WTC11 (cell line): ENCODE results near the gene FAM217B. TPM values are rescaled to one million over a fixed set of nuclear protein-coding genes. Genes with fewer than 3 reads are reported as not detected.

ENCODE experiments used
- ATAC-seq: fragments of 200-7000 bp; cut with Tn5 transposase; 2 replicates; pipeline ENCODE4 v1.10.0; 2021; ENCODE audit warnings: mild to moderate bottlenecking, moderate library complexity
- CTCF ChIA-PET: fragments of 300-600 bp; sonication (Branson Sonifier 250); formaldehyde crosslinking; loops from one replicate; lab custom pipeline; 2021; ENCODE audit warnings: antibody characterized with exemption; lab: Charles Lee
- POLR2A ChIA-PET: fragments of 350-600 bp; sonication (Branson Sonifier 250); formaldehyde crosslinking; loops from one replicate; lab custom pipeline; 2021; ENCODE audit warnings: antibody characterized with exemption; lab: Charles Lee
- DNase-seq: peaks from one replicate; pipeline ENCODE4 v3.0.0; 2021; ENCODE audit warnings: low spot score
- H3K27ac Mint-ChIP-seq: 2 replicates; pipeline ENCODE4 v1.8.0; 2021; ENCODE audit warnings: mixed read lengths
- H3K27me3 Mint-ChIP-seq: 2 replicates; pipeline ENCODE4 v1.8.0; 2021; ENCODE audit warnings: low read depth, mild to moderate bottlenecking, moderate library complexity, mixed read lengths
- H3K36me3 Mint-ChIP-seq: 2 replicates; pipeline ENCODE4 v1.8.0; 2021; ENCODE audit warnings: mixed read lengths
- H3K4me1 Mint-ChIP-seq: 2 replicates; pipeline ENCODE4 v1.8.0; 2022; ENCODE audit warnings: mixed read lengths
- H3K4me3 Mint-ChIP-seq: 2 replicates; pipeline ENCODE4 v1.8.0; 2021; ENCODE audit warnings: mild to moderate bottlenecking, moderate library complexity, mixed read lengths
- H3K9me3 Mint-ChIP-seq: 2 replicates; pipeline ENCODE4 v1.8.0; 2021; ENCODE audit warnings: mixed read lengths
- CREM ChIP-seq: sonication (generic); formaldehyde crosslinking; IDR thresholded peaks from 2 replicates; pipeline ENCODE4 v1.8.1; 2022; ENCODE audit warnings: mild to moderate bottlenecking, missing genetic modification reagents, moderate library complexity
- ESRRA ChIP-seq: sonication (generic); formaldehyde crosslinking; IDR thresholded peaks from 2 replicates; pipeline ENCODE4 v1.8.1; 2022; ENCODE audit warnings: mild to moderate bottlenecking, missing genetic modification reagents, borderline replicate concordance
- HMGA2 ChIP-seq: fragments of 250-450 bp; sonication (Bioruptor Pico); IDR thresholded peaks from 2 replicates; pipeline ENCODE4 v1.4.0; 2021; ENCODE audit warnings: mild to moderate bottlenecking, moderate library complexity
- IRF2 ChIP-seq: sonication (generic); formaldehyde crosslinking; IDR thresholded peaks from 2 replicates; pipeline ENCODE4 v1.8.0; 2022; ENCODE audit warnings: low read depth, missing genetic modification reagents, borderline replicate concordance
- TEAD1 ChIP-seq: sonication (generic); formaldehyde crosslinking; IDR thresholded peaks from 2 replicates; pipeline ENCODE4 v1.8.0; 2022; ENCODE audit warnings: mild to moderate bottlenecking, missing genetic modification reagents
- TEAD4 ChIP-seq: sonication (generic); formaldehyde crosslinking; IDR thresholded peaks from 2 replicates; pipeline ENCODE4 v1.8.0; 2022; ENCODE audit warnings: mild to moderate bottlenecking, missing genetic modification reagents
- TP53 ChIP-seq: sonication (generic); formaldehyde crosslinking; IDR thresholded peaks from 2 replicates; pipeline ENCODE4 v1.8.1; 2023; ENCODE audit warnings: mild to moderate bottlenecking, missing genetic modification reagents
- ZBTB21 ChIP-seq: sonication (generic); formaldehyde crosslinking; IDR thresholded peaks from 2 replicates; pipeline ENCODE4 v1.8.1; 2023; ENCODE audit warnings: mild to moderate bottlenecking, missing genetic modification reagents, borderline replicate concordance
- ZNF121 ChIP-seq: sonication (generic); formaldehyde crosslinking; IDR thresholded peaks from 2 replicates; pipeline ENCODE4 v1.8.0; 2023; ENCODE audit warnings: missing genetic modification reagents
- ZNF138 ChIP-seq: sonication (generic); formaldehyde crosslinking; conservative IDR thresholded peaks from 2 replicates; pipeline ENCODE4 v1.8.1; 2022; ENCODE audit warnings: mild to moderate bottlenecking, moderate library complexity, missing genetic modification reagents
- ZNF219 ChIP-seq: sonication (generic); formaldehyde crosslinking; IDR thresholded peaks from 2 replicates; pipeline ENCODE4 v1.8.0; 2023; ENCODE audit warnings: missing genetic modification reagents, mild to moderate bottlenecking, borderline replicate concordance
- ZNF317 ChIP-seq: sonication (generic); formaldehyde crosslinking; IDR thresholded peaks from 2 replicates; pipeline ENCODE4 v1.8.1; 2023; ENCODE audit warnings: low read depth, mild to moderate bottlenecking, moderate library complexity, missing genetic modification reagents, borderline replicate concordance
- ZNF416 ChIP-seq: fragments of 250-450 bp; sonication (Bioruptor Pico); IDR thresholded peaks from 2 replicates; pipeline ENCODE4 v1.9.0; 2021; ENCODE audit warnings: mild to moderate bottlenecking, inconsistent platforms
- ZNF423 ChIP-seq: fragments of 250-450 bp; sonication (Bioruptor Pico); IDR thresholded peaks from 2 replicates; pipeline ENCODE4 v2.1.2; 2022; ENCODE audit warnings: mild to moderate bottlenecking, moderate library complexity
- ZNF671 ChIP-seq: fragments of 250-450 bp; sonication (Bioruptor Pico); IDR thresholded peaks from 2 replicates; pipeline ENCODE4 v1.8.0; 2021; ENCODE audit warnings: mild to moderate bottlenecking
- total RNA-seq: library from RNA; stranded (reverse); gene quantifications from 3 replicates; pipeline ENCODE4 v1.2.3, GENCODE V29; 2021
- TF ChIP-seq, protein P1 (sequence below): sonication (generic); formaldehyde crosslinking; IDR thresholded peaks from 2 replicates; pipeline ENCODE4 v1.8.1; 2023; ENCODE audit warnings: mild to moderate bottlenecking, missing genetic modification reagents, moderate library complexity
- TF ChIP-seq, protein P2 (sequence below): sonication (generic); formaldehyde crosslinking; IDR thresholded peaks from 2 replicates; pipeline ENCODE4 v1.8.0; 2023; ENCODE audit warnings: missing genetic modification reagents
- TF ChIP-seq, protein P3 (sequence below): fragments of 200-600 bp; IDR thresholded peaks from 2 replicates; pipeline ENCODE4 v1.8.0; 2022; ENCODE audit warnings: antibody characterized with exemption
- TF ChIP-seq, protein P4 (sequence below): sonication (generic); formaldehyde crosslinking; IDR thresholded peaks from 2 replicates; pipeline ENCODE4 v1.8.1; 2023; ENCODE audit warnings: mild to moderate bottlenecking, missing genetic modification reagents
- TF ChIP-seq, protein P5 (sequence below): sonication (generic); formaldehyde crosslinking; IDR thresholded peaks from 2 replicates; pipeline ENCODE4 v1.8.1; 2023; ENCODE audit warnings: mild to moderate bottlenecking, missing genetic modification reagents, borderline replicate concordance
- TF ChIP-seq, protein P6 (sequence below): fragments of 250-450 bp; sonication (Bioruptor Pico); IDR thresholded peaks from 2 replicates; pipeline ENCODE4 v1.8.0; 2021; ENCODE audit warnings: mild to moderate bottlenecking
- TF ChIP-seq, protein P7 (sequence below): sonication (generic); formaldehyde crosslinking; IDR thresholded peaks from 2 replicates; pipeline ENCODE4 v1.8.0; 2022; ENCODE audit warnings: mild to moderate bottlenecking, missing genetic modification reagents

Gene FAM217B
- total RNA-seq, 1 experiment from 2014 or later, result 14.8 TPM

DNA sequence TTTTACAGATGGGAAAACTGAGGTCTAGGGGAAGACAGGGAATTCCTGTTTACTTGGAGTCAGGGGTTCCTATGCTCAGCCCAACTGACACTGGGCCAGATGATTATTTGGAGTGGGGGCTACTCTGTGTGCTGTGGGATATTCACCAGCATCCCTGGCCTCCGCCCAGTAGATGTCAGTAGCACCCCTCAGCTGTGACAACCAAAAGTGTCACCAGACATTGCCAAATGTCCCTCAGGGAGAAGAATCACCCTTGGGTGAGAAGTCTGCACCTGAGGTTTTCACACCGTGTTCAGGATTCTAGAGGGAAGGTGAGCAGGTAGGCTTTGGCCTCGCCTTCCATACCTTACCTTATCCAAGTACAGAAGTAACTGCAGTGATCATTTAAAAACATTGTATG, 45.7 kb downstream of the FAM217B start:
- Mint-ChIP-seq H3K36me3 (no peaks in the 10 kb centered on the region), H3K27ac (no peak overlapping the region), H3K4me3 (no peak overlapping the region), H3K9me3 (peaks cover 5% of the 10 kb centered on the region; the same call in 1 of the 2 replicates), H3K27me3 (peaks cover 8% of the 10 kb centered on the region), H3K4me1 (peaks cover 9% of the 10 kb centered on the region)
- DNase-seq, result no peak
- TF ChIP-seq ZNF423 (CRISPR knock-in tag), result peak; percentile 57
- TF ChIP-seq, protein P1, sequence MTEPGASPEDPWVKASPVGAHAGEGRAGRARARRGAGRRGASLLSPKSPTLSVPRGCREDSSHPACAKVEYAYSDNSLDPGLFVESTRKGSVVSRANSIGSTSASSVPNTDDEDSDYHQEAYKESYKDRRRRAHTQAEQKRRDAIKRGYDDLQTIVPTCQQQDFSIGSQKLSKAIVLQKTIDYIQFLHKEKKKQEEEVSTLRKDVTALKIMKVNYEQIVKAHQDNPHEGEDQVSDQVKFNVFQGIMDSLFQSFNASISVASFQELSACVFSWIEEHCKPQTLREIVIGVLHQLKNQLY (CRISPR knock-in tag), result no peak
- ATAC-seq, result peak; percentile 68; the same call in 1 of the 2 replicates
- ChIA-PET POLR2A (no interaction called here), CTCF (interaction anchor here (0.8 to 1.3 kb wide), 4 partner anchors 24 to 64 kb away, joined by 3 to 5 read pairs (median 4); partner anchors contain the start of gene SYCP2)

DNA sequence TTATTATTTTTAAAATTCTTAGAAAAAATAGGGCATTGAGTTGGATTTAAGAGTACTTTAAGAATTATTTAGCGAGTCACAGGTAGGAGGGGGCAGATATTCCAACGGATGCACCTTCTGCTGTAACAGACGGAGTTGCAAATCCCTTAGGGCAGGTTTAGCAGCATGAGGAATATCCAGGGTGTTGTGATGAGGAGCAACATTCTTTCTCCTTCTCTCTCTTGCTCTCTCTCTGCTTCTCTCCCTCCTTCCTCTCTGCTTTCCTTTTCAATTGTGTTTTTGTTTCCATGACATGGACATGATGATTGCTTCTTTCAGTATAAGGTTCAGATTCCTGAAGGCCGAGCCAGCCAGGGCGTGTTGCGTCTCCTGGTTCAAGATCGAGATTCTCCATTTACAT, 46.9 kb downstream of the FAM217B start:
- peaks cover 20% of the 10 kb centered on the region for H3K4me1 Mint-ChIP-seq
- H3K36me3 Mint-ChIP-seq, result no peaks in the 10 kb centered on the region
- peaks cover 5% of the 10 kb centered on the region; the same call in 1 of the 2 replicates for H3K9me3 Mint-ChIP-seq
- no peak for ATAC-seq
- peaks cover 8% of the 10 kb centered on the region for H3K27me3 Mint-ChIP-seq
- H3K27ac Mint-ChIP-seq, result peak overlapping the region; percentile 68; the same call in 1 of the 2 replicates
- no peak for DNase-seq
- no peak for TF ChIP-seq HMGA2 (CRISPR knock-in tag)
- TF ChIP-seq ZNF219 (CRISPR knock-in tag), result no peak
- TF ChIP-seq IRF2 (CRISPR knock-in tag), result no peak
- no peak for TF ChIP-seq ZNF671
- no peak for TF ChIP-seq TEAD1
- no peak for TF ChIP-seq ZNF317 (CRISPR knock-in tag)
- TF ChIP-seq CREM, result no peak
- TF ChIP-seq, protein P2, sequence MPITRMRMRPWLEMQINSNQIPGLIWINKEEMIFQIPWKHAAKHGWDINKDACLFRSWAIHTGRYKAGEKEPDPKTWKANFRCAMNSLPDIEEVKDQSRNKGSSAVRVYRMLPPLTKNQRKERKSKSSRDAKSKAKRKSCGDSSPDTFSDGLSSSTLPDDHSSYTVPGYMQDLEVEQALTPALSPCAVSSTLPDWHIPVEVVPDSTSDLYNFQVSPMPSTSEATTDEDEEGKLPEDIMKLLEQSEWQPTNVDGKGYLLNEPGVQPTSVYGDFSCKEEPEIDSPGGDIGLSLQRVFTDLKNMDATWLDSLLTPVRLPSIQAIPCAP (CRISPR knock-in tag), result no peak
- no peak for TF ChIP-seq ZNF416 (CRISPR knock-in tag)
- TF ChIP-seq, protein P3, sequence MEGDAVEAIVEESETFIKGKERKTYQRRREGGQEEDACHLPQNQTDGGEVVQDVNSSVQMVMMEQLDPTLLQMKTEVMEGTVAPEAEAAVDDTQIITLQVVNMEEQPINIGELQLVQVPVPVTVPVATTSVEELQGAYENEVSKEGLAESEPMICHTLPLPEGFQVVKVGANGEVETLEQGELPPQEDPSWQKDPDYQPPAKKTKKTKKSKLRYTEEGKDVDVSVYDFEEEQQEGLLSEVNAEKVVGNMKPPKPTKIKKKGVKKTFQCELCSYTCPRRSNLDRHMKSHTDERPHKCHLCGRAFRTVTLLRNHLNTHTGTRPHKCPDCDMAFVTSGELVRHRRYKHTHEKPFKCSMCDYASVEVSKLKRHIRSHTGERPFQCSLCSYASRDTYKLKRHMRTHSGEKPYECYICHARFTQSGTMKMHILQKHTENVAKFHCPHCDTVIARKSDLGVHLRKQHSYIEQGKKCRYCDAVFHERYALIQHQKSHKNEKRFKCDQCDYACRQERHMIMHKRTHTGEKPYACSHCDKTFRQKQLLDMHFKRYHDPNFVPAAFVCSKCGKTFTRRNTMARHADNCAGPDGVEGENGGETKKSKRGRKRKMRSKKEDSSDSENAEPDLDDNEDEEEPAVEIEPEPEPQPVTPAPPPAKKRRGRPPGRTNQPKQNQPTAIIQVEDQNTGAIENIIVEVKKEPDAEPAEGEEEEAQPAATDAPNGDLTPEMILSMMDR, result no peak
- TF ChIP-seq TEAD4 (CRISPR knock-in tag), result no peak
- TF ChIP-seq, protein P4, sequence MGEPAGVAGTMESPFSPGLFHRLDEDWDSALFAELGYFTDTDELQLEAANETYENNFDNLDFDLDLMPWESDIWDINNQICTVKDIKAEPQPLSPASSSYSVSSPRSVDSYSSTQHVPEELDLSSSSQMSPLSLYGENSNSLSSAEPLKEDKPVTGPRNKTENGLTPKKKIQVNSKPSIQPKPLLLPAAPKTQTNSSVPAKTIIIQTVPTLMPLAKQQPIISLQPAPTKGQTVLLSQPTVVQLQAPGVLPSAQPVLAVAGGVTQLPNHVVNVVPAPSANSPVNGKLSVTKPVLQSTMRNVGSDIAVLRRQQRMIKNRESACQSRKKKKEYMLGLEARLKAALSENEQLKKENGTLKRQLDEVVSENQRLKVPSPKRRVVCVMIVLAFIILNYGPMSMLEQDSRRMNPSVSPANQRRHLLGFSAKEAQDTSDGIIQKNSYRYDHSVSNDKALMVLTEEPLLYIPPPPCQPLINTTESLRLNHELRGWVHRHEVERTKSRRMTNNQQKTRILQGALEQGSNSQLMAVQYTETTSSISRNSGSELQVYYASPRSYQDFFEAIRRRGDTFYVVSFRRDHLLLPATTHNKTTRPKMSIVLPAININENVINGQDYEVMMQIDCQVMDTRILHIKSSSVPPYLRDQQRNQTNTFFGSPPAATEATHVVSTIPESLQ, result no peak
- TF ChIP-seq, all 79 proteins: peak for 0
- H3K4me3 Mint-ChIP-seq, result no peak overlapping the region
- CTCF ChIA-PET, result no interaction called here
- POLR2A ChIA-PET, result no interaction called here

DNA sequence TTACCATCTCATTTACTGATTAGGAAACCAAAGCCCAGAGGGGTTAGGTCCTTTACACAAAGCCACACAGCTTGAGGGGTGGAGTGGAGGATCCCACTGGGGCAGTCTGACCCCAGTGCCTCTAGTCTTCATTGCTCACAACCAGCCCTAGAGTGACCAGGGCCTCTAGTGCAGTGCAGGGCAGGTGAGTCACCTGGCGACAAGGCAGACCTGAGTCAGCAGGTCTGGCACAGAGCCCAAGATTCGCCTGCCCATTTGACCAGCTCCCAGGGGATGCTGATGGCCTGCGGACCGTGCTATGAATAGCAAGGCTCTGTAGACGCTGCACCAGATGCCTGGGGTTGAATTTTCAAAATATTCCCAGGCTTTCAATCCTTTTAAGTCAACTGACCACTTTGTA, 48.0 kb downstream of the FAM217B start:
- 0 out of 2 replicates have a peak, but pooled peaks cover 3% of the 10 kb centered on the region for H3K36me3 Mint-ChIP-seq
- H3K27me3 Mint-ChIP-seq, result peaks cover 8% of the 10 kb centered on the region
- DNase-seq (no peak), ATAC-seq (no peak)
- ChIA-PET POLR2A (no interaction called here), CTCF (interaction anchor here (1.2 to 1.7 kb wide), 3 partner anchors 22 to 70 kb away, joined by 5 to 7 read pairs (median 7); no protein-coding TSS in a partner anchor)
- TF ChIP-seq ZNF219 (CRISPR knock-in tag), result no peak
- TF ChIP-seq, protein P5, sequence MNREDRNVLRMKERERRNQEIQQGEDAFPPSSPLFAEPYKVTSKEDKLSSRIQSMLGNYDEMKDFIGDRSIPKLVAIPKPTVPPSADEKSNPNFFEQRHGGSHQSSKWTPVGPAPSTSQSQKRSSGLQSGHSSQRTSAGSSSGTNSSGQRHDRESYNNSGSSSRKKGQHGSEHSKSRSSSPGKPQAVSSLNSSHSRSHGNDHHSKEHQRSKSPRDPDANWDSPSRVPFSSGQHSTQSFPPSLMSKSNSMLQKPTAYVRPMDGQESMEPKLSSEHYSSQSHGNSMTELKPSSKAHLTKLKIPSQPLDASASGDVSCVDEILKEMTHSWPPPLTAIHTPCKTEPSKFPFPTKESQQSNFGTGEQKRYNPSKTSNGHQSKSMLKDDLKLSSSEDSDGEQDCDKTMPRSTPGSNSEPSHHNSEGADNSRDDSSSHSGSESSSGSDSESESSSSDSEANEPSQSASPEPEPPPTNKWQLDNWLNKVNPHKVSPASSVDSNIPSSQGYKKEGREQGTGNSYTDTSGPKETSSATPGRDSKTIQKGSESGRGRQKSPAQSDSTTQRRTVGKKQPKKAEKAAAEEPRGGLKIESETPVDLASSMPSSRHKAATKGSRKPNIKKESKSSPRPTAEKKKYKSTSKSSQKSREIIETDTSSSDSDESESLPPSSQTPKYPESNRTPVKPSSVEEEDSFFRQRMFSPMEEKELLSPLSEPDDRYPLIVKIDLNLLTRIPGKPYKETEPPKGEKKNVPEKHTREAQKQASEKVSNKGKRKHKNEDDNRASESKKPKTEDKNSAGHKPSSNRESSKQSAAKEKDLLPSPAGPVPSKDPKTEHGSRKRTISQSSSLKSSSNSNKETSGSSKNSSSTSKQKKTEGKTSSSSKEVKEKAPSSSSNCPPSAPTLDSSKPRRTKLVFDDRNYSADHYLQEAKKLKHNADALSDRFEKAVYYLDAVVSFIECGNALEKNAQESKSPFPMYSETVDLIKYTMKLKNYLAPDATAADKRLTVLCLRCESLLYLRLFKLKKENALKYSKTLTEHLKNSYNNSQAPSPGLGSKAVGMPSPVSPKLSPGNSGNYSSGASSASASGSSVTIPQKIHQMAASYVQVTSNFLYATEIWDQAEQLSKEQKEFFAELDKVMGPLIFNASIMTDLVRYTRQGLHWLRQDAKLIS, result no peak
- TF ChIP-seq TP53 (CRISPR knock-in tag), result no peak
- TF ChIP-seq, protein P6, sequence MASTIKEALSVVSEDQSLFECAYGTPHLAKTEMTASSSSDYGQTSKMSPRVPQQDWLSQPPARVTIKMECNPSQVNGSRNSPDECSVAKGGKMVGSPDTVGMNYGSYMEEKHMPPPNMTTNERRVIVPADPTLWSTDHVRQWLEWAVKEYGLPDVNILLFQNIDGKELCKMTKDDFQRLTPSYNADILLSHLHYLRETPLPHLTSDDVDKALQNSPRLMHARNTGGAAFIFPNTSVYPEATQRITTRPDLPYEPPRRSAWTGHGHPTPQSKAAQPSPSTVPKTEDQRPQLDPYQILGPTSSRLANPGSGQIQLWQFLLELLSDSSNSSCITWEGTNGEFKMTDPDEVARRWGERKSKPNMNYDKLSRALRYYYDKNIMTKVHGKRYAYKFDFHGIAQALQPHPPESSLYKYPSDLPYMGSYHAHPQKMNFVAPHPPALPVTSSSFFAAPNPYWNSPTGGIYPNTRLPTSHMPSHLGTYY, result no peak
- TF ChIP-seq ZBTB21 (CRISPR knock-in tag), result no peak
- 0 out of 2 replicates have a peak, but pooled peaks have one; percentile 29 for TF ChIP-seq ZNF121 (CRISPR knock-in tag)
- no peak for TF ChIP-seq ZNF138
- TF ChIP-seq ESRRA (CRISPR knock-in tag), result no peak
- TF ChIP-seq, protein P7, sequence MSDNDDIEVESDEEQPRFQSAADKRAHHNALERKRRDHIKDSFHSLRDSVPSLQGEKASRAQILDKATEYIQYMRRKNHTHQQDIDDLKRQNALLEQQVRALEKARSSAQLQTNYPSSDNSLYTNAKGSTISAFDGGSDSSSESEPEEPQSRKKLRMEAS (CRISPR knock-in tag), result no peak
- no peak overlapping the region for H3K27ac Mint-ChIP-seq
- H3K4me1 Mint-ChIP-seq, result peaks cover 23% of the 10 kb centered on the region
- H3K9me3 Mint-ChIP-seq, result peaks cover 5% of the 10 kb centered on the region; the same call in 1 of the 2 replicates
- H3K4me3 Mint-ChIP-seq, result no peak overlapping the region
